ENCODE data around the gene PPM1L.

The PPM1L gene

GRCh38 chr3:161038725-161039124 lies 282.7 kb downstream of the PPM1L start:
- DNase-seq (ENCODE audit: low read depth in 2 of 2): no peak

GRCh38 chr3:161042023-161042501 lies 286.0 kb downstream of the PPM1L start:
- DNase-seq (ENCODE audit: low read depth in 2 of 2): no peak

GRCh38 chr3:161043336-161044035 lies 287.5 kb downstream of the PPM1L start:
- DNase-seq (ENCODE audit: low read depth in 2 of 2): no peak

- no peak for DNase-seq (ENCODE audit: low read depth in 2 of 2)
Observed at GRCh38 chr3:161049683-161050248, 293.7 kb downstream of the PPM1L start.

- no peak for DNase-seq (ENCODE audit: low read depth in 2 of 2)
Observed at GRCh38 chr3:161050935-161051334, 294.9 kb downstream of the PPM1L start.

- no peak for DNase-seq (ENCODE audit: low read depth in 2 of 2)
Observed at GRCh38 chr3:161051856-161052255, 295.8 kb downstream of the PPM1L start.

GRCh38 chr3:161054860-161055604 lies 299.0 kb downstream of the PPM1L start:
- no peak for DNase-seq (ENCODE audit: low read depth in 2 of 2)

- DNase-seq (ENCODE audit: low read depth in 2 of 2): no peak
Observed at GRCh38 chr3:161064413-161064812, 308.4 kb downstream of the PPM1L start.

- no peak for DNase-seq (ENCODE audit: low read depth in 2 of 2)
Observed at GRCh38 chr3:161066930-161067329, 310.9 kb downstream of the PPM1L start.

GRCh38 chr3:161067335-161067734 lies 311.3 kb downstream of the PPM1L start:
- no peak for DNase-seq (ENCODE audit: low read depth in 2 of 2)

- DNase-seq (ENCODE audit: low read depth in 2 of 2): no peak
Observed at GRCh38 chr3:161069511-161070251, 313.6 kb downstream of the PPM1L start.

GRCh38 chr3:161070252-161070930 lies 314.4 kb downstream of the PPM1L start:
- DNase-seq (ENCODE audit: low read depth in 2 of 2): no peak

GRCh38 chr3:161070980-161071663 lies 315.1 kb downstream of the PPM1L start:
- DNase-seq (ENCODE audit: low read depth in 2 of 2): no peak

- DNase-seq (ENCODE audit: low read depth in 2 of 2): no peak
Observed at GRCh38 chr3:161072211-161072621, 316.2 kb downstream of the PPM1L start.

GRCh38 chr3:161072751-161073150 lies 316.7 kb downstream of the PPM1L start:
- DNase-seq (ENCODE audit: low read depth in 2 of 2): no peak

- DNase-seq (ENCODE audit: low read depth in 2 of 2): no peak
Observed at GRCh38 chr3:161073181-161073580, 317.1 kb downstream of the PPM1L start.

- no peak for DNase-seq (ENCODE audit: low read depth in 2 of 2)
Observed at GRCh38 chr3:161081633-161082032, 325.6 kb downstream of the PPM1L start.

- no peak for DNase-seq (ENCODE audit: low read depth in 2 of 2)
Observed at GRCh38 chr3:161082063-161082462, 326.0 kb downstream of the PPM1L start.

- DNase-seq (ENCODE audit: low read depth in 2 of 2): no peak
Observed at GRCh38 chr3:161083131-161083530, 327.1 kb downstream of the PPM1L start.

- no peak for DNase-seq (ENCODE audit: low read depth in 2 of 2)
Observed at GRCh38 chr3:161084277-161084676, 328.2 kb downstream of the PPM1L start.

- no peak for DNase-seq (ENCODE audit: low read depth in 2 of 2)
Observed at GRCh38 chr3:161093895-161094294, 337.9 kb downstream of the PPM1L start.

All from stimulated activated CD4-positive, alpha-beta T cell treated with anti-CD3 and anti-CD28 coated beads, Interleukin-15, amount 100 ng/mL, for 48 hours (primary cell).